Thymus (tissue), 11 donors: ENCODE data around the gene EHHADH. TPM values are rescaled to one million over a fixed set of nuclear protein-coding genes. Genes with fewer than 3 reads are reported as not detected.

ENCODE experiments used
- DNase-seq, 9 donors: peaks; one replicate each; pipeline ENCODE4 v3.0.0-alpha.2; 2013; ENCODE audit warnings: low spot score in 9 of 9, low read depth in 6 of 9, missing footprints in 1 of 9
- H3K27ac ChIP-seq, 2 donors: one replicate each; pipeline ENCODE4 v1.5.1; 2013; ENCODE audit warnings: control low read depth in 1 of 2, low read depth in 1 of 2, low read length in 1 of 2, mild to moderate bottlenecking in 1 of 2, moderate library complexity in 1 of 2
- H3K27me3 ChIP-seq, 2 donors: one replicate each; pipeline ENCODE4 v1.5.1; 2013; ENCODE audit warnings: low read length in 1 of 2; ENCODE audit not compliant: control insufficient read depth in 2 of 2, insufficient read depth in 1 of 2
- H3K36me3 ChIP-seq, 2 donors: one replicate each; pipeline ENCODE4 v1.5.1; 2013; ENCODE audit warnings: low read length in 1 of 2, mild to moderate bottlenecking in 1 of 2, moderate library complexity in 1 of 2; ENCODE audit not compliant: control insufficient read depth in 2 of 2, insufficient read depth in 2 of 2
- H3K4me1 ChIP-seq, 2 donors: one replicate each; pipeline ENCODE4 v1.5.1; 2013; ENCODE audit warnings: low read length in 2 of 2; ENCODE audit not compliant: control insufficient read depth in 2 of 2, insufficient read depth in 2 of 2
- H3K4me3 ChIP-seq, 2 donors: one replicate each; pipeline ENCODE4 v1.5.1; 2013; ENCODE audit warnings: low read length in 2 of 2, control low read depth in 1 of 2, mild to moderate bottlenecking in 1 of 2
- H3K9me3 ChIP-seq, 2 donors: one replicate each; pipeline ENCODE4 v1.5.1; 2013; ENCODE audit warnings: low read length in 1 of 2, mild to moderate bottlenecking in 1 of 2; ENCODE audit not compliant: control insufficient read depth in 2 of 2, insufficient read depth in 1 of 2
- WGBS: extraction: QIAGEN DNeasy Blood & Tissue Kit; methylation state at CpG from one replicate; pipeline ENCODE4 v1.1.7; 2013; 5-methylcytosine and 5-hydroxymethylcytosine counted together
- polyA plus RNA-seq: library from polyadenylated mRNA; stranded (reverse); fragments of 200-250 nt; gene quantifications from one replicate; pipeline ENCODE4 v1.2.3, GENCODE V29; 2013
- total RNA-seq: library from RNA; stranded (reverse); fragments of 120-200 nt; gene quantifications from one replicate; pipeline ENCODE4 v1.2.4, GENCODE V29; 2013
- donor health status: healthy.

EHHADH gene
- total and polyA plus RNA-seq, 2 donors = 3.3 to 3.6 TPM

DNA sequence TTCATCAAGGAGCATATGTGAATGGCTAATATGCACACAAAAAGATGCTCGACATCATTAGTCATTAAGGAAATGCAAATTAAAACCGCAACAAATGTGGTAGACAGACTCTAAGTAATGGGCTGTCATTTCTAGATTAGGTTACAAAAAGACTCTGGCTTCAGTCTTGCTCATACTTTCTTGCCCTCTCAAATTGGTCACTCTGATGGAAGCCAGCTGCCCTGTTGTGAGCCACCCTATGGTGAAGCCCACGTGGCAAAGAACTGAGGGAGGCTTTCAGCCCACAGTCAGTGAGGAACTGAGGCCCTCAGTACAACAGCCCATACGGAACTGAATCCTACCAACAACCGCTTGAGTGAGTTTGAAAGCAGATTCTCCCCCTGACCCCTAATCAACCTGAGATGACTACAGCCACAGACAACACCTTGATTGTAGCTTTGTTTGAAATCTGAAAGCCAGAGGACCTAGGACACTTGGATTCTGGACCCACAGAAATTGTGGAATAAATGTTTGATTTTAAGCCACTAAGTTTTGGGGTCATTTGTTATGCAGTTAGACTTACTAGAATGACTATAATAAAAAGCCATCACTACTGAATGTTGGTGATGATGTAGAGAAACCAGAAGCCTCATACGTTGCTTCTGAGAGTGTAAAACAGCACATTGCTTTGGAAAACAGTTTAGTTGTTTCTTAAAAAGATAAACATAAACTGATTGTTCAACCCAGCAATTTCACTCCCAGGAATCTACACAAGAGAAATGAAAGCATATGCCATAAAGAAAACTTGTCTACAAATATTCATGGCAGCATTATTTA, 45.7 kb downstream of the EHHADH start:
- Histone ChIP-seq H3K9me3 (no peaks in the 10 kb centered on the region), H3K36me3 (no peaks in the 10 kb centered on the region), H3K27me3 (no peaks in the 10 kb centered on the region), H3K4me1 (no peaks in the 10 kb centered on the region), H3K4me3 (no peak overlapping the region), H3K27ac (no peak overlapping the region)
- DNase-seq = peak in 1 of 9 donors; percentile 6
- WGBS = 94% methylated on average over 6 of the region's 6 CpGs

DNA sequence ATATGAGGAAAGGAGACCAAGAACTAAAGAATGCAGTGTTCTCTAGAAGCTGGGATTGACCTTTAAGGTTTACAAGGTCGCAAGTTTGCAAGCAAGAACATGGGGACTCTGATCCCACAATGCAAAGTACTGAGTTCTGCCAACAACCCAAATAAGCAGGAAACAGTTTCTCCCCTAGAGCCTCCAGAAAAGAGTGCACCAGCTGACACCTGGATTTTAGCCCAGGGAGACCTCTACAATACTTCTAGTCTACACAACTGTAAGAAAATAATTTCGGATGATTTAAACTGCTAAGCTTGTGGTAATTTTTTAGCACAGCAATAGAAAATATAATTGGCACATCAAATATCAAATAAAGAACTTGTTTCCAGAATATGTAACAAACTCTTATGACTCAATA, 46.4 kb downstream of the EHHADH start:
- Histone ChIP-seq H3K9me3 (no peaks in the 10 kb centered on the region), H3K27me3 (no peaks in the 10 kb centered on the region), H3K36me3 (no peaks in the 10 kb centered on the region), H3K4me3 (no peak overlapping the region), H3K27ac (no peak overlapping the region), H3K4me1 (no peaks in the 10 kb centered on the region)
- DNase-seq = no peak
- WGBS = 98% methylated on average over 2 of the region's 2 CpGs

DNA sequence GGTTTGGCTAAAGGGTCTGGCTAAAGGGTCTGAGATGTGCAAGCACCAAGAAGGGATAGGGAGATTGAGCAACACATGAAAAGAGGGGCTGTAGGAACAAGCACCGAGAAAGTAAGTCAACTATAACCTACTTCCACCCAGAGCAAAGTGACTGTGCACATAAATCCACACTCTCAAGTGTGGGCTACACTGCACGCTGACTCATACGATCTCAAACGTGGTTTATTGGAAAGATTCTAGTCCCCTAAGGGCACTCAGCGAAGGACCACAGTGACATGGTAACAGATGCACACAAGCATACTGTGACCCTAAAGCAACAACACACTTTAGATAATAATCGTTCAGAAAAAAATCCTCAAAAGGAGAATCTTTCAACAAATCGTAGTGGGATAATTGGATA, 48.0 kb downstream of the EHHADH start:
- Histone ChIP-seq H3K36me3 (no peaks in the 10 kb centered on the region), H3K27me3 (no peaks in the 10 kb centered on the region), H3K27ac (no peak overlapping the region), H3K4me3 (no peak overlapping the region), H3K4me1 (no peaks in the 10 kb centered on the region), H3K9me3 (no peaks in the 10 kb centered on the region)
- no peak for DNase-seq
- 96% methylated on average over 7 of the region's 7 CpGs for WGBS

DNA sequence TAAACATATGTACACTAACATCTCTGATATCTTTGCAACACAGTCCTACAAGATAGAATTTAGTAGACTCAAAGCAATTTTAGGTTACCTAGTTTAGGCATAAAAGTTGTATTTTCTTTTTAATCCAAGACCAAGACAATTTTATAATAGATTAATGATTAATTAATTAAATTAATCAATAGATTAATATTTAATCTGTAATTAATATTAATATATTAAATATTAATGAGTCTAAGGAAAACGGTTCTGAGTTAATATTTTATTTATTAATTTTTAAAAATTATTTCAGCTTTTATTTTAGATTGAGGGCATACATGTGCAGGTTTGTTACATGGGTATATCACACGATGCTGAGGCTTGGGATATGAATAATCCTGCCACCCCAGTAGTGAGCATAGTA, 49.0 kb downstream of the EHHADH start:
- Histone ChIP-seq H3K9me3 (no peaks in the 10 kb centered on the region), H3K4me1 (no peaks in the 10 kb centered on the region), H3K27me3 (no peaks in the 10 kb centered on the region), H3K36me3 (no peaks in the 10 kb centered on the region), H3K4me3 (no peak overlapping the region), H3K27ac (no peak overlapping the region)
- WGBS = 95% methylated on average over 2 of the region's 2 CpGs
- no peak for DNase-seq

DNA sequence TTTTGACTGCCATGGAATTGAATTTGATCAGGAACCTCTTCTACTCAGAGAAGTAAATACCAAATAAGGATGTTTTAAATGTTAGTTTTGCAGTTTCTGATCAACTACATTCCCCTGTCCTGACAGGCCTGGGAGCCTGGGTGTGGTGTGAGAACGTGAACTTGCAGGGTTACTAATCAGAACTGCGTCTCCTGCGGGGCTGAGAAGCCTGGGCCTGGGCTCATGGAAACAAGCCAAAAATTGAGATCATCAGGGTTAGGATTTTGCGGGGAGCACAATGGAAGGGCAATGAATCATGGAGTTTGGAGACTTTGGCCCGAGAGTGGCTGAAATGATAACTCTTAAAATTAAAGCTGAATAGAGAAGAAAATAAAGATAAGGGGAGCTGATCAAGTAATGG, 53.2 kb downstream of the EHHADH start:
- H3K27me3 ChIP-seq = no peaks in the 10 kb centered on the region
- H3K27ac ChIP-seq = no peak overlapping the region
- no peaks in the 10 kb centered on the region for H3K4me1 ChIP-seq
- no peaks in the 10 kb centered on the region for H3K9me3 ChIP-seq
- DNase-seq = no peak
- no peak overlapping the region for H3K4me3 ChIP-seq
- no peaks in the 10 kb centered on the region for H3K36me3 ChIP-seq
- 98% methylated on average over 5 of the region's 5 CpGs for WGBS

DNA sequence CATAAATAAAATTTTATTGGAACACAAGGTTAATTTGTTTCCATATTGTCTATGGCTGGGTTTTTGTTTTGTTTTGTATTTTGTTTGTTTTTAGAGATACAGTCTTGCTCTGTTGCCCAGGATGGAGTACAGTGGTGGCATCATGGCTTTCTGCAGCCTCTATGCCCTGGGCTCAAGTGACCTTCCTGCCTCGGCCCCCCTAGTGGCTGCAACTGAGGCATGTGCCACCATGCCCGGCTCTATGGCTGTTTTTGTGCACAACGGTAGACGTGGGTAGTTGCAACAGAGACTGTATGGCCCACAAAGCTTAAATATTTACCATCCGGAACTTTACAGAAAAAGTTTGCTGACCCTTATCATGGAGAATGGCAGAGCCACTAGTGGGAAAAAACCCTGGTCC, 54.2 kb downstream of the EHHADH start:
- Histone ChIP-seq H3K27ac (no peak overlapping the region), H3K4me3 (no peak overlapping the region), H3K27me3 (no peaks in the 10 kb centered on the region), H3K36me3 (no peaks in the 10 kb centered on the region), H3K9me3 (no peaks in the 10 kb centered on the region), H3K4me1 (no peaks in the 10 kb centered on the region)
- 98% methylated on average over 5 of the region's 5 CpGs for WGBS
- DNase-seq = no peak

DNA sequence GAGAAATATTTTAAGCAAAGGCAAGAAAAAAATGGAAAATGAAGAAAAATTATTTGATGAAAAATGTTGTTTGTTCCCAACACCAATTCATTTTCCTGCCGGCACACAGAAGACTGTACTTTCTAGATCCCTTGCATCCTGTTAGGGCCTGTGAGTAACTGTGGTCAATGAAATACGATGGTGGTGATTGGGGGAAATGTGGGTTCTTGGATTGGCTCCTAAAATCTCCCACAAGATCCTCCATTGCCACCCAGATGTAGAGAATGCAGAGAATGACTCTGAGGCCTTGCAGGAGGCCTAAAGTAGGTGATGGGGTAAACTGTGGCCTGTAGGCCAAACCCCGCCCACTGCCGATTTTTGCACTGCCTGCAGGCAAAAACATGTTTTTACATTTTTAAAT, 54.6 kb downstream of the EHHADH start:
- H3K27me3 ChIP-seq = no peaks in the 10 kb centered on the region
- no peak overlapping the region for H3K27ac ChIP-seq
- WGBS = 96% methylated on average over 4 of the region's 4 CpGs
- H3K9me3 ChIP-seq = no peaks in the 10 kb centered on the region
- no peak overlapping the region for H3K4me3 ChIP-seq
- no peaks in the 10 kb centered on the region for H3K4me1 ChIP-seq
- DNase-seq = no peak
- H3K36me3 ChIP-seq = no peaks in the 10 kb centered on the region

DNA sequence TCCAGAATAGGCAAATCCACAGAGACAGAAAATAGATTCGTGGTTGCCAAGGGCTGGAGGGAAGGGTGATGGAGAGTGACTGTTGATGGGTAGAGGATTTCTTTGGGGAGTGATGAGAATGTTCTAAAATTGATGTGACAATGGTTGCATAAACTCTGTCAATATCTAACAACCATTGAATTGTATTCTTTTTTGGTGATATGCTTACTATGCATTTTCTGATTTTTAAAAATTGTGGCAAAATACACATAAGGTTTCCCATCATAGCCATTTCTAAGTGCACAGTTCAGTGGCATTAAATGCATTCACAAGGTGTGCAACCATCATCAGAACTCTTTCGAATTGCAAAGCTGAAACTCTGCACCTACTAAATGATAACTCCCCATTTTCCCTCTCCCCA, 56.8 kb downstream of the EHHADH start:
- WGBS = 96% methylated on average over 2 of the region's 2 CpGs

DNA sequence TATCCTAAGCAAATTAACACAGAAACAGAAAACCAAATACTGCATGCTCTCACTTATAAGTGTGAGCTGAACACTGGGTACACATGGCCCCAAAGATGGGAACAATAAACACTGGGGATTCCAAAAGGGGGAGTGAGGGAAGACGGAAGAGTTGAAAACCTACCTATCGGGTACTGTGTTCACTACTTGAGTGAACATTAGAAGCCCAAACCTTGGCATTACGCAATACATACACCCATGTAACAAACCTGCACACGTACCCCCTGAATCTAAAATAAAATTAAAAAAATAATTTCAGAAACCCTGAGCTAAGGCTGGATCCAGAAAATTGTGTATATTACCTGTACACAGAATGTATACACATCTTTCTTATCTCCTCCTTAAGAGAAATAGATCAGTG, 58.2 kb downstream of the EHHADH start:
- H3K27ac ChIP-seq = no peak overlapping the region
- 98% methylated on average over 4 of the region's 4 CpGs for WGBS
- DNase-seq = no peak

More for the DNA sequence above, 56.8 kb downstream of the EHHADH start:
- H3K9me3 ChIP-seq = no peaks in the 10 kb centered on the region
- no peak for DNase-seq
- H3K4me3 ChIP-seq = no peak overlapping the region
- no peak overlapping the region for H3K27ac ChIP-seq
- H3K27me3 ChIP-seq = no peaks in the 10 kb centered on the region
- H3K36me3 ChIP-seq = no peaks in the 10 kb centered on the region
- no peaks in the 10 kb centered on the region for H3K4me1 ChIP-seq

More for the DNA sequence above, 58.2 kb downstream of the EHHADH start:
- Histone ChIP-seq H3K4me3 (no peak overlapping the region), H3K4me1 (no peaks in the 10 kb centered on the region), H3K27me3 (no peaks in the 10 kb centered on the region), H3K9me3 (no peaks in the 10 kb centered on the region), H3K36me3 (no peaks in the 10 kb centered on the region)
